Measurements from ENCODE around the gene RBL1.

DNA sequence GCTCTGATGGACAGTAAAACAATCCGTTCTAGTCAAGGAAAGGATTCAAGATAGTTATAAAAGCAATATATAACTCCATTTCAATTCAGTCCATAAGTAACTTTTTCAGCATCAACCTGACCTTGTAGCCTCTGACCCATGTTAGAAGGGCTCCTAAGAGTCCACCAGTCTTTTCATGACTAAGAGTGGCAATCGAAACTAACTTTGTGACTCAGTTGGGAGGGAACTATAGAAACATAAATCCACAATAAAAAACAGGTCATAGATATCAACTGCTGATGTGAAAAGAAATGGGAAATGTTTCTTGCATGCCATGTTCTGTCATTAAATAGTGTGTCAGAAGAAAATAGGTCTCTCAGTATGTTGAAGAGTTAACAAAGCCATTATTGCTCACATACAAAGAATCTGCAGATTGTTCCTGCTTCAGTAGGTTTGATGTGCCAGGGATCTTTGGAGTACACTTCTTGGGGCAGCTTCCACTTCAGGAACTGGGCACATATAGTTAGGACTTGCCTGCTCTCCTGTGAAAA lies 16.2 kb upstream of the RBL1 start:
- TF ChIP-seq, protein P1, sequence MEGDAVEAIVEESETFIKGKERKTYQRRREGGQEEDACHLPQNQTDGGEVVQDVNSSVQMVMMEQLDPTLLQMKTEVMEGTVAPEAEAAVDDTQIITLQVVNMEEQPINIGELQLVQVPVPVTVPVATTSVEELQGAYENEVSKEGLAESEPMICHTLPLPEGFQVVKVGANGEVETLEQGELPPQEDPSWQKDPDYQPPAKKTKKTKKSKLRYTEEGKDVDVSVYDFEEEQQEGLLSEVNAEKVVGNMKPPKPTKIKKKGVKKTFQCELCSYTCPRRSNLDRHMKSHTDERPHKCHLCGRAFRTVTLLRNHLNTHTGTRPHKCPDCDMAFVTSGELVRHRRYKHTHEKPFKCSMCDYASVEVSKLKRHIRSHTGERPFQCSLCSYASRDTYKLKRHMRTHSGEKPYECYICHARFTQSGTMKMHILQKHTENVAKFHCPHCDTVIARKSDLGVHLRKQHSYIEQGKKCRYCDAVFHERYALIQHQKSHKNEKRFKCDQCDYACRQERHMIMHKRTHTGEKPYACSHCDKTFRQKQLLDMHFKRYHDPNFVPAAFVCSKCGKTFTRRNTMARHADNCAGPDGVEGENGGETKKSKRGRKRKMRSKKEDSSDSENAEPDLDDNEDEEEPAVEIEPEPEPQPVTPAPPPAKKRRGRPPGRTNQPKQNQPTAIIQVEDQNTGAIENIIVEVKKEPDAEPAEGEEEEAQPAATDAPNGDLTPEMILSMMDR (IDR thresholded peaks at IDR 0.05) = no peak
- TF ChIP-seq POLR2A (IDR thresholded peaks at IDR 0.05) (no peak), POLR2AphosphoS5 (IDR thresholded peaks at IDR 0.05) (no peak)

All from gastroesophageal sphincter (tissue), 3 donors.